AG04449 (cell line): ENCODE data around the gene ANKS1B.

ENCODE experiments used
- CTCF ChIA-PET: fragments of 350-600 bp; formaldehyde crosslinking; extraction: SDS; loops from one replicate; lab custom pipeline; 2021; ENCODE audit warnings: antibody characterized with exemption; lab: Yijun Ruan, JAX
- POLR2A ChIA-PET: fragments of 400-600, 350-600 bp; formaldehyde crosslinking; extraction: SDS; loops from one replicate; lab custom pipeline; 2020; ENCODE audit warnings: antibody characterized with exemption, inconsistent platforms; lab: Yijun Ruan, JAX
- DNase-seq: peaks from one replicate; pipeline ENCODE4 v3.0.0-alpha.2; 2010; ENCODE audit warnings: low read depth, low spot score
- H3K4me3 ChIP-seq: 2 replicates; pipeline ENCODE4 v1.5.1; 2011; ENCODE audit warnings: low read depth, mild to moderate bottlenecking, control low read depth, low read length
- CTCF ChIP-seq: IDR thresholded peaks from one replicate; pipeline ENCODE4 v1.5.1; 2011; ENCODE audit warnings: mild to moderate bottlenecking, moderate library complexity, low read length, control low read depth, inconsistent platforms; ENCODE audit not compliant: insufficient read depth; ENCODE audit errors: missing control alignments

The ANKS1B gene

GRCh38 chr12:99213047-99213446 is 771.7 kb downstream of the ANKS1B start:
- ChIA-PET CTCF (no interaction called here), POLR2A (no interaction called here)
- DNase-seq, result no peak
- no peak overlapping the region for H3K4me3 ChIP-seq
- no peak for TF ChIP-seq CTCF

GRCh38 chr12:99212275-99212674 is 772.5 kb downstream of the ANKS1B start:
- TF ChIP-seq CTCF, result no peak
- POLR2A ChIA-PET, result no interaction called here

GRCh38 chr12:99205111-99205510 is 779.6 kb downstream of the ANKS1B start:
- H3K4me3 ChIP-seq, result no peak overlapping the region
- no peak for DNase-seq
- no peak for TF ChIP-seq CTCF
- ChIA-PET POLR2A (no interaction called here), CTCF (no interaction called here)

More at GRCh38 chr12:99212275-99212674, 772.5 kb downstream of the ANKS1B start:
- H3K4me3 ChIP-seq, result no peak overlapping the region
- no peak for DNase-seq
- CTCF ChIA-PET, result no interaction called here

GRCh38 chr12:99201906-99202645 is 782.7 kb downstream of the ANKS1B start:
- DNase-seq, result no peak
- TF ChIP-seq CTCF, result no peak
- ChIA-PET CTCF (no interaction called here), POLR2A (no interaction called here)
- H3K4me3 ChIP-seq, result no peak overlapping the region

GRCh38 chr12:99200711-99201384 is 783.9 kb downstream of the ANKS1B start:
- ChIA-PET CTCF (no interaction called here), POLR2A (no interaction called here)

More at GRCh38 chr12:99200711-99201384, 783.9 kb downstream of the ANKS1B start:
- no peak for DNase-seq
- TF ChIP-seq CTCF, result no peak
- no peak overlapping the region for H3K4me3 ChIP-seq
